Neuronal stem cell (in vitro differentiated cells): ENCODE measurements around the gene NAV2.

Experiments used
- DNase-seq: peaks from one replicate; pipeline ENCODE4 v3.0.0-alpha.2; 2013; ENCODE audit warnings: low spot score
- H2AFZ ChIP-seq: one replicate; pipeline ENCODE4 v1.6.1; 2013; ENCODE audit warnings: mild to moderate bottlenecking, low read length, inconsistent platforms
- H2AK5ac ChIP-seq: 2 replicates; pipeline ENCODE4 v1.6.1; 2013; ENCODE audit warnings: low read depth, mild to moderate bottlenecking, inconsistent platforms, low read length, moderate library complexity, mixed read lengths
- H2BK120ac ChIP-seq: 2 replicates; pipeline ENCODE4 v1.6.1; 2013; ENCODE audit warnings: low read depth, mild to moderate bottlenecking, inconsistent platforms, low read length, moderate library complexity, mixed read lengths
- H2BK12ac ChIP-seq: one replicate; pipeline ENCODE4 v1.6.1; 2013; ENCODE audit warnings: low read length, inconsistent platforms
- H2BK15ac ChIP-seq: 2 replicates; pipeline ENCODE4 v1.6.1; 2013; ENCODE audit warnings: mild to moderate bottlenecking, low read length, inconsistent platforms, mixed read lengths
- H2BK5ac ChIP-seq: one replicate; pipeline ENCODE4 v1.6.1; 2013; ENCODE audit warnings: inconsistent platforms, mild to moderate bottlenecking, low read length, moderate library complexity
- H3K14ac ChIP-seq: one replicate; pipeline ENCODE4 v1.6.1; 2013; ENCODE audit warnings: low read length, inconsistent platforms
- H3K18ac ChIP-seq: 2 replicates; pipeline ENCODE4 v1.6.1; 2013; ENCODE audit warnings: low read length, inconsistent platforms
- H3K23ac ChIP-seq: 2 replicates; pipeline ENCODE4 v1.6.1; 2013; ENCODE audit warnings: low read depth, mild to moderate bottlenecking, mixed read lengths, low read length, inconsistent platforms; ENCODE audit not compliant: poor library complexity
- H3K27ac ChIP-seq: replicated peaks from 3 replicates; pipeline ENCODE4 v1.5.1; 2013; ENCODE audit warnings: low read length, inconsistent platforms
- H3K27me3 ChIP-seq, 3 experiments: 2 replicates each; pipeline ENCODE4 v1.6.1; 2013; ENCODE audit warnings: low read length in 3 of 3, mild to moderate bottlenecking in 2 of 3, inconsistent platforms in 1 of 3, low read depth in 1 of 3, mixed read lengths in 1 of 3, moderate library complexity in 1 of 3; ENCODE audit not compliant: control insufficient read depth in 3 of 3, insufficient read depth in 3 of 3
- H3K36me3 ChIP-seq, 2 donors: replicated peaks in 1 of 2; 2 replicates each; pipeline ENCODE4 v1.6.1; 2013; ENCODE audit warnings: low read length in 2 of 2; ENCODE audit not compliant: control insufficient read depth in 2 of 2, insufficient read depth in 2 of 2
- H3K4ac ChIP-seq: 2 replicates; pipeline ENCODE4 v1.6.1; 2013; ENCODE audit warnings: inconsistent platforms, mild to moderate bottlenecking, low read length, moderate library complexity
- H3K4me1 ChIP-seq, 2 donors: 1 replicate in 1 of 2; 2 replicates in 1 of 2; pipeline ENCODE4 v1.6.1; 2013; ENCODE audit warnings: low read length in 2 of 2, low read depth in 1 of 2; ENCODE audit not compliant: control insufficient read depth in 2 of 2, insufficient read depth in 1 of 2
- H3K4me2 ChIP-seq: one replicate; pipeline ENCODE4 v1.6.1; 2013; ENCODE audit warnings: mild to moderate bottlenecking, low read length, inconsistent platforms; ENCODE audit not compliant: insufficient read depth, poor library complexity, severe bottlenecking
- H3K4me3 ChIP-seq, 2 donors: 2 replicates each; pipeline ENCODE4 v1.5.1; 2013; ENCODE audit warnings: low read length in 2 of 2, mild to moderate bottlenecking in 2 of 2, inconsistent platforms in 1 of 2, moderate library complexity in 1 of 2
- H3K79me1 ChIP-seq: one replicate; pipeline ENCODE4 v1.6.1; 2013; ENCODE audit warnings: low read depth, mild to moderate bottlenecking, inconsistent platforms, low read length, moderate library complexity
- H3K9ac ChIP-seq: one replicate; pipeline ENCODE4 v1.6.1; 2013; ENCODE audit warnings: mild to moderate bottlenecking, low read depth, low read length, inconsistent platforms; ENCODE audit not compliant: poor library complexity
- H3K9me3 ChIP-seq, 2 donors: replicated peaks in 1 of 2; 2 replicates each; pipeline versions ENCODE3 to v1.6.1; 2013; ENCODE audit warnings: low read length in 2 of 2, mild to moderate bottlenecking in 2 of 2, inconsistent platforms in 1 of 2, low read depth in 1 of 2, mixed read lengths in 1 of 2, moderate library complexity in 1 of 2; ENCODE audit not compliant: control insufficient read depth in 2 of 2, insufficient read depth in 1 of 2
- H4K8ac ChIP-seq: one replicate; pipeline ENCODE4 v1.6.1; 2013; ENCODE audit warnings: low read depth, mild to moderate bottlenecking, inconsistent platforms, low read length, moderate library complexity
- H4K91ac ChIP-seq: one replicate; pipeline ENCODE4 v1.6.1; 2013; ENCODE audit warnings: low read length, low read depth, mild to moderate bottlenecking, inconsistent platforms; ENCODE audit not compliant: poor library complexity
- WGBS, 2 donors: extraction: QIAGEN DNeasy Blood & Tissue Kit; methylation state at CpG; one replicate each; pipeline ENCODE4 v1.1.7; 2013; ENCODE audit warnings: missing lambda C conversion rate in 2 of 2, mixed read lengths in 1 of 2; ENCODE audit not compliant: insufficient read length in 2 of 2, insufficient replicate concordance in 1 of 2; ENCODE audit errors: extremely low coverage in 2 of 2; 5-methylcytosine and 5-hydroxymethylcytosine counted together

The NAV2 gene

GRCh38 chr11:19690885-19691284 is 21.8 kb upstream of the NAV2 start:
- Histone ChIP-seq H3K9me3 (no peaks in the 10 kb centered on the region), H2AK5ac (no peak overlapping the region), H3K27ac (no peak overlapping the region), H4K8ac (no peak overlapping the region), H2BK15ac (no peak overlapping the region), H4K91ac (no peak overlapping the region), H3K14ac (no peak overlapping the region), H2BK5ac (no peak overlapping the region), H3K23ac (no peak overlapping the region), H3K79me1 (no peaks in the 10 kb centered on the region), H2BK120ac (no peak overlapping the region), H3K18ac (no peak overlapping the region), H2AFZ (no peak overlapping the region), H3K9ac (no peak overlapping the region), H3K4me2 (no peak overlapping the region), H3K36me3 (no peaks in the 10 kb centered on the region), H3K4me1 (no peaks in the 10 kb centered on the region), H2BK12ac (no peak overlapping the region), H3K27me3 (no peaks in the 10 kb centered on the region), H3K4me3 (no peak overlapping the region), H3K4ac (no peak overlapping the region)
- no peak for DNase-seq
- WGBS, 2 donors = no CpG with 5 or more reads among the region's 2 CpGs

GRCh38 chr11:19691815-19692500 is 20.7 kb upstream of the NAV2 start:
- H2BK15ac ChIP-seq = no peak overlapping the region
- no peak overlapping the region for H2BK120ac ChIP-seq
- H3K4me1 ChIP-seq = no peaks in the 10 kb centered on the region
- H2BK12ac ChIP-seq = no peak overlapping the region
- H3K79me1 ChIP-seq = no peaks in the 10 kb centered on the region
- H2BK5ac ChIP-seq = no peak overlapping the region
- H3K9me3 ChIP-seq = no peaks in the 10 kb centered on the region
- no peak overlapping the region for H3K9ac ChIP-seq
- no peak overlapping the region for H2AFZ ChIP-seq
- no peak overlapping the region for H3K4me3 ChIP-seq
- no peak overlapping the region for H2AK5ac ChIP-seq
- H3K4ac ChIP-seq = no peak overlapping the region
- no peak overlapping the region for H4K8ac ChIP-seq
- no peaks in the 10 kb centered on the region for H3K27me3 ChIP-seq
- no peak overlapping the region for H3K14ac ChIP-seq
- no peak overlapping the region for H3K23ac ChIP-seq
- DNase-seq = no peak
- no peak overlapping the region for H4K91ac ChIP-seq
- H3K27ac ChIP-seq = no peak overlapping the region
- WGBS, 2 donors = no CpG with 5 or more reads among the region's 8 CpGs
- H3K36me3 ChIP-seq = no peaks in the 10 kb centered on the region
- H3K18ac ChIP-seq = no peak overlapping the region
- H3K4me2 ChIP-seq = no peak overlapping the region

GRCh38 chr11:19693146-19693545 is 19.5 kb upstream of the NAV2 start:
- no peak for DNase-seq
- no peak overlapping the region for H3K4ac ChIP-seq
- H2BK120ac ChIP-seq = no peak overlapping the region
- H2AFZ ChIP-seq = no peak overlapping the region
- no peaks in the 10 kb centered on the region for H3K36me3 ChIP-seq
- no CpG with 5 or more reads among the region's 5 CpGs for WGBS, 2 donors
- no peak overlapping the region for H4K8ac ChIP-seq
- H3K4me2 ChIP-seq = no peak overlapping the region
- no peak overlapping the region for H3K27ac ChIP-seq
- no peaks in the 10 kb centered on the region for H3K79me1 ChIP-seq
- H3K9me3 ChIP-seq = no peaks in the 10 kb centered on the region
- no peak overlapping the region for H3K14ac ChIP-seq
- no peaks in the 10 kb centered on the region for H3K27me3 ChIP-seq
- no peak overlapping the region for H2BK15ac ChIP-seq
- H3K18ac ChIP-seq = no peak overlapping the region
- no peak overlapping the region for H3K4me3 ChIP-seq
- H3K9ac ChIP-seq = no peak overlapping the region
- H3K4me1 ChIP-seq = peaks cover 5% of the 10 kb centered on the region in 2 donors
- no peak overlapping the region for H2AK5ac ChIP-seq
- no peak overlapping the region for H2BK5ac ChIP-seq
- H3K23ac ChIP-seq = no peak overlapping the region
- no peak overlapping the region for H2BK12ac ChIP-seq
- no peak overlapping the region for H4K91ac ChIP-seq

- Histone ChIP-seq H3K4me1 (peaks cover 5 to 9% of the 10 kb centered on the region in 2 donors), H3K4me3 (no peak overlapping the region), H3K4ac (no peak overlapping the region), H3K14ac (no peak overlapping the region), H4K91ac (no peak overlapping the region), H2AK5ac (no peak overlapping the region), H3K18ac (no peak overlapping the region), H3K23ac (no peak overlapping the region), H3K79me1 (no peaks in the 10 kb centered on the region), H2AFZ (no peak overlapping the region), H2BK5ac (no peak overlapping the region), H2BK15ac (no peak overlapping the region), H4K8ac (no peak overlapping the region), H2BK12ac (no peak overlapping the region), H3K9me3 (no peaks in the 10 kb centered on the region), H3K4me2 (no peak overlapping the region), H3K36me3 (no peaks in the 10 kb centered on the region), H3K9ac (no peak overlapping the region), H3K27ac (no peak overlapping the region), H3K27me3 (no peaks in the 10 kb centered on the region), H2BK120ac (no peak overlapping the region)
- WGBS, 2 donors = no CpG with 5 or more reads among the region's 5 CpGs
- DNase-seq = no peak
These were observed 17.8 kb upstream of the NAV2 start for GRCh38 chr11:19694796-19695345.
